Stimulated activated CD4-positive, alpha-beta T cell treated with anti-CD3 and anti-CD28 coated beads, Interleukin-2, amount 100 ng/mL, for 48 hours (primary cell): ENCODE results near the gene THBS1.

Experiments
- DNase-seq, 2 donors: peaks; one replicate each; pipeline ENCODE4 v3.0.0-alpha.2; 2020

THBS1 gene

GRCh38 chr15:39580485-39581241 is at the start of gene THBS1:
THBS1 (plus strand) TSS chr15:39581079; CDS start chr15:39581858, 779 bp downstream.
- DNase-seq, result peak; percentile 29 to 38

GRCh38 chr15:39534996-39535395 is 45.9 kb upstream of the THBS1 start:
- no peak for DNase-seq

- DNase-seq, result no peak
Measured at GRCh38 chr15:39535466-39535865, 45.4 kb upstream of the THBS1 start.

GRCh38 chr15:39538936-39539335 is 41.9 kb upstream of the THBS1 start:
- no peak for DNase-seq

GRCh38 chr15:39539466-39539865 is 41.4 kb upstream of the THBS1 start:
- DNase-seq, result no peak

GRCh38 chr15:39539973-39540558 is 40.8 kb upstream of the THBS1 start:
- no peak for DNase-seq

GRCh38 chr15:39542385-39543065 is 38.4 kb upstream of the THBS1 start:
- no peak for DNase-seq

GRCh38 chr15:39543651-39544050 is 37.2 kb upstream of the THBS1 start:
- no peak for DNase-seq

- no peak for DNase-seq
Measured at GRCh38 chr15:39546842-39547241, 34.0 kb upstream of the THBS1 start.

- no peak for DNase-seq
Measured at GRCh38 chr15:39548561-39548960, 32.3 kb upstream of the THBS1 start.

- no peak for DNase-seq
Measured at GRCh38 chr15:39549912-39550311, 31.0 kb upstream of the THBS1 start.

- no peak for DNase-seq
Measured at GRCh38 chr15:39551476-39551875, 29.4 kb upstream of the THBS1 start.

- DNase-seq, result no peak
Measured at GRCh38 chr15:39552556-39552955, 28.3 kb upstream of the THBS1 start.

GRCh38 chr15:39553947-39554693 is 26.8 kb upstream of the THBS1 start:
- no peak for DNase-seq

- DNase-seq, result no peak
Measured at GRCh38 chr15:39554746-39555387, 26.0 kb upstream of the THBS1 start.

GRCh38 chr15:39555885-39556284 is 25.0 kb upstream of the THBS1 start:
- DNase-seq, result no peak

GRCh38 chr15:39556461-39556860 is 24.4 kb upstream of the THBS1 start:
- no peak for DNase-seq

GRCh38 chr15:39558421-39558820 is 22.5 kb upstream of the THBS1 start:
- DNase-seq, result no peak

- no peak for DNase-seq
Measured at GRCh38 chr15:39564972-39565665, 15.8 kb upstream of the THBS1 start.

- no peak for DNase-seq
Measured at GRCh38 chr15:39565851-39566250, 15.0 kb upstream of the THBS1 start.

- no peak for DNase-seq
Measured at GRCh38 chr15:39573287-39573686, 7.6 kb upstream of the THBS1 start.

- no peak for DNase-seq
Measured at GRCh38 chr15:39573844-39574243, 7.0 kb upstream of the THBS1 start.
